HG03097 (cell line): ENCODE results near the gene GLT1D1.

ENCODE experiments used
- ATAC-seq: cut with Tn5 transposase; IDR thresholded peaks from one replicate; pipeline ENCODE4 v1.9.1; 2021; ENCODE audit not compliant: unreplicated experiment, low FRiP score

Gene GLT1D1

DNA sequence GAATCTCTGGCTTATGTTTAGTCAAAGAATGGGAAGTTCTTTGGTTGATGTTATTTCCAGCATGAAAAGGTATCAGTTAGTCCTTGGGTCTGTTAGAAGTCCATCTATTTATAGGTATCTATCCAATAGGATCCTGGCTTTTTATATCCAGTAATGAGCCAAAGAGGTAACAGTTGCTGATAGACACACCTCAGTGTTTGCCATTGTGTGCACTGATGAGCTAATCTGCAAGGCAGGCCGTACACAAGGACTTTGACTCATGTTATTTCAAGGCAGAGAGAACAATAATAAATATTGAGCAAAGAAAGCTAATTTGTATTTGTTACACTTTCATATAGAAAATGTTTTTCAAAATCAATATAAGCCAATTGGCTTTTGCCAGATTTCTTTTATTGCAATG lies 56.4 kb downstream of the GLT1D1 start:
- no peak for ATAC-seq

DNA sequence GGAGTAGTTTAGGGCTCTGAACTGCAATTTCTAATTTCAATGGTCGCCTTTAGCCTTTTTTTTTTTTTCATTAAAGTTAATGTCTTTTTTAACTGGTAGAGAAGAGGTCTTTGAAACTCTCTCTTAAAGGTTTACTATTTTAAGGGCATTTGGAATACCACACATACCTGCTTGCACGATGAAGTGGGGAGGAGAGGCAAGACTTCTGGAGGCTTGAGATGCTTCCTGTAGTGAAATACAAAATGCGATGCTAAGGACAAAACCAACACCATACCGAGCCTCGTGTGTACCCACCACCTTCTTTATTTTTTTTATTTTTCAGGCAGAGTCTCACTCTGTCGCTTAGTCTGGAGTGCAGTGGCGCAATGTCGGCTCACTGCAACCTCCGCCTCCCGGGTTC lies 57.4 kb downstream of the GLT1D1 start:
- no peak for ATAC-seq

DNA sequence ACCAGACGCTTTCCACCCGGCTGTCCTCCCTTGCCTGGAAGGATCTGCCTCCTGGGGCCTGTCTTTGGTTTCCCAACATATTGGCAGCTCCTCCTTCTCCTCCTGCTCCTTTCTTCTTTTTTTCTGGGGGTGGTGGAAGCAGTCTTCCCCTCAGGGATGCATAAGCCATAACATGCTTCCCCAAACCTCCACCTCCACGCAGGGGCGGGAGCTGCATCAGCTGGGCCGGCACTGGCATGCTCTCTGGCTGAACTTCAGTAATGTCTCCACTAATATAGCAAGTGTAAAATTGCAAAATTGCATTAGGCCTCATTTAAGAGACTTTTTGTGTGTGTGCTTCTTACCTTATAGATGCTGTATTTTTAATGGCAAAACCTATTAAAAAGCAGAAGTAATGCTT lies 58.6 kb downstream of the GLT1D1 start:
- no peak for ATAC-seq

DNA sequence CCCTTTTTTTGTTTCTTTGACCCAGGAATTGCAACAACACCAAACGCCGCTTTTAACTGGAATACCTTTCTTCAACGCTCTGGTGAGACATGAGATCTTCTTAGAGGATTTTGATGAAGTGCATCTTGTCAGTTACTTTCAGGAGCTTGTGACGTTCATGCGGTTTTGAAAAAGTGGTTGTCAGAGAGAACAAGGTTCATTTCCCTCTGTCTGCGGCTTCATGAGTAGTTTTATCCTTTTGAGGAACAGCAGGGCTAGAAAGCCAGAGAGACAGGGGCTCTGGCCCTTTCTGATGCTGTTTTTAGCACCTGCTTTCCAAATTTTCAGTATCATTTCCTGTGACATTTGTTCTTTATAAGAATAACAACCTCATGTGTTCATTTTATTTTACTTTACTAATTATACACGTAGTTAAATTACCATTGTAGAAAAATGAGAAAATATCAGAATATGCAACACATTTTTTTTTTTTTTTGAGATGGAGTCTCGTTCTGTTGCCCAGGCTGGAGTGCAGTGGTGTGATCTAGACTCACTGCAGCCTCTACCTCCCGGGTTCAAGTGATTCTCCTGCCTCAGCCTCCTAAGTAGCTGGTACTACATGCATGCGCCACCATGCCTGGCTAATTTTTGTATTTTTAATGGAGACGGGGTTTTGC lies 61.8 kb downstream of the GLT1D1 start:
- ATAC-seq: peak; percentile 96

DNA sequence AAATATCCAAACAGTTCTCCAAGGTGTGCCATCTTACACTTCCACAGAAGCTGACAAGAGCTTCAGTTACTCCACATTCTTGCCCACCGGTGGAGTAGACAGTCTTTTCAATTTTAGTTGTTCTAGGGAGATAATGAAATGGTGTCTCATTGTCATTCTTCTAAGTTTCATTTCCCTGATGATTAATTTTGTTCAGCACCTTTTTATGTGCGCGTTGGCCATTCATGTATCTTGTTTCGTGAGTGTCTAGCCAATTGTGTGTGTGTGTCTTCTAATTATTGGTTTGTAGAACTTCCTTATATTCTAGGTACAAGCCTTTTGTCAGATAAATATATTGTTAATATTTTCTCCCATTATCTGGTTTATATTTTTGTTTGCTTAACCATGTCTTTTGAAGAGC lies 63.1 kb downstream of the GLT1D1 start:
- ATAC-seq: no peak

DNA sequence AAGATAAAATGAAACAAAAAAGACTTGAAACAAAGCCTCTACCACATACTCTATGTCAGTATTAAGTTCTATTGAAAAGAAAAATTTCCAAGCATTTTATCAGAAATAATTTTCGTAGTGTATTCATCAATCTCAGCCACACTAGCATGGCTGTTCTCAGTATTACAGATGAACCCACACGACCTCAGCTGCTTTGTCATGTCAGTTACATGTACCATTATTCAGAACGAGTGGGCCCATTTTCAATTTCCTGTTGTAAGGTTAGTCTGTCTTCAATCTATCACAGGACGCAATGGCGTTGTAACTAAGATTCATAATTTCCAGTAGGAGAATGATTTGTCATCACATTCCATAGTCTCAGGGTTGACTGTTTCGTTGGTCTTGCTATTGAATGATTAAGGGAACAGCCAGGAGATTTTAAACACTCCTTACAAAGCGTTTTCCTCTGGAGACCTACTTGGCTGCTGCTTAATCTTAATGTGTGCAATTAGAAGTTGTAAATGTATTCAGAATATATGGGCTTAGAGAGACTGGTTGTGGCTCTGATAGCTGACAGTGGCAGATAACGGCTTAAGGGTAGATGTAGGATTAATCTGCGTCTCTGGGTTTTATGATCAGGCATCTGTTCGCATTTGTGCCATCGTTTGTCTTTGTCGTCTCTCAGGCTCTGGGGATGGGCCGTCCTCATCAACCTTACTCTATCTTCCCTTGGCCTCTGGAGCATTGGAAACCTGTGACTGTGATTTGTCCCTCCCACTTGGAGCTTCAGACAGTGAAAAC lies 65.4 kb downstream of the GLT1D1 start:
- no peak for ATAC-seq

DNA sequence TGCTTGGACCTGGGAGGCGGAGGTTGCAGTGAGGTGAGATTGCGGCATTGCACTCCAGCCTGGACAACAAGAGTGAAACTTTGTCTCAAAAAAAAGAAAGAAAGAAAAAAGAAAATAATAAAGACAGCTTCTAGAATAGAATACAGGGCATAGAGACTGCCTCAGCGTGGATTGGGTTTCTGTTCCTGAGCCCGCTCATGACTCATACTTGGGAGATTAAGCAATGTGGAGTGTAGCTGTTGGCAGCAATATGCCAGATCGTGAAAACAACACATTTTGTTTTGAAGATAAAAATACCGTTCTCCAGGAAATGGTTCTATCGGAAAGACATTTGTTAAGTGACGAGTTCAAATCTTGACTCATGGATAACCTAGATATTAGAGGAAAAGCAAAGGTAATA lies 67.2 kb downstream of the GLT1D1 start:
- ATAC-seq: no peak

DNA sequence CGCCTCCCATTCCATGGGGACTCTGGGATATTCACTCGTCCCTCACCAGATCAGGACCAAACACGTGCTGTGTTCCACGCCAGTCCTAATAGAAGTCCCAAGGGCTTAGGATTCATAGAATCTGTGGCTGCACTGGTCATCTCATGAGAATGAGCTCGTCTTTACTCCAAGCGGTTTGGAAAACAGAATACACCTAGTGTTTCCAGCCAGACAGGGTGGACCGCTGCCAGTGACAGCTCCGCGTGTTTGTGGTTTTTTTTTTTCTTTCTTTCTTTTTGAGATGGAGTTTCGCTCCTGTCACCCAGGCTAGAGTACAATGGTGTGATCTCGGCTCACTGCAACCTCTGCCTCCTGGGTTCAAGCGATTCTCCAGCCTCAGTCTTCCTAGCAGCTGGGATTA lies 75.1 kb downstream of the GLT1D1 start:
- ATAC-seq: no peak

DNA sequence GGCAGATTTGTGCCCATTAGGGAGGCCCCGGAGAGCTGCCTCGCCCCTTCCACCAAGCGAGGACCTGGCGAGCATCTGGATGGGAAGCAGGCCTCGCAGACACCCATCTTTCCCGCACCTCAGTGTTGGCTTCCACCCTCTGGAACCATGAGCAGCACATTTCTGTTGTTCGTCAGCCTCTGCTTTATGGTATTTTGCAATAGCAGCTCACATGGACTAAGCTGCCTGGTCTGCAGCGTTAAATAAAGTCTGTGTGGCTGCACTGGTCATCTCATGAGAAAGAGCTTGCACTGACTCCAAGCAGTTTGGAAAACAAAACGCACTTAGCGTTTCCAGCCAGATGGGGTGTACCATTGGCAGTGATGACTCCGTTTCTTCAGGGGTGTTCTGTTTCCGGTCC lies 75.8 kb downstream of the GLT1D1 start:
- ATAC-seq: no peak

DNA sequence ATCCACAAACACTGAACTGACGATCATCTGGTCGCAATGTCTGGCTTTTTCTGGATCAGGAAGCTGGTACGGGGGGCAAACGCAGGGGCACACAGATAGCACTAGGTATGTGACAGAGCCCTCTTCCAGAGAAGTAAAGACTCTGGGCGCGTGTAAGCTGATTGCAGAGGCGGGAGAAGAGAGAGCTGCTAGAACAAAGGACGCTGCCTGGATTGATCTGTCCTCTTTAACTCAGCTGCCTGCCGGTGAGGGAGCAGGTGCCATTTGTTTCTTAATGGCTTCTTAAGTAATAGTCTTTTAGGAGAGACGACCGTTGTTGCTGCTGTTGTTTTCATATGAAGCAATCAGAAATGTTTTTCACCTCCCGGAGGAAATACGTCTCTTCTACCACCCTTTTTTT lies 77.3 kb downstream of the GLT1D1 start:
- no peak for ATAC-seq

DNA sequence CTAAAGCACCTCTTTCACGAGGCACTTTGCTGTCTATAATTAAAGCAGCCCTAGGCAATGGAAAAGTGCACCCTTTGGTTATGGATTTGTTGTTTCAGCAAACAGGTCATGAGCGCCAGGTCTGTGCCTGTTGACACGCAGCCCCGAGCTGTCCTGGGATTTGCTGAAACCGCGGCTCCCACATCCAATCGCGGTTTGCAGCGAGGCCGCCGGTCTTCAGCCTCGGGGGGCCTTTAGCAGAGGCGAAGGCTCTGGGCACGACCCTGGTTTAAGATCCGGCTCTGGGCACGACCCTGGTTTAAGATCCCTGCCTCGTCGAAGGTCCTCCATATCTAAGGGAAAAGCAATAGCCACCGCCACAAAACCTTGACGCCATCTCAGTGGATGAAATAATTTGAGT lies 79.2 kb downstream of the GLT1D1 start:
- ATAC-seq: no peak

DNA sequence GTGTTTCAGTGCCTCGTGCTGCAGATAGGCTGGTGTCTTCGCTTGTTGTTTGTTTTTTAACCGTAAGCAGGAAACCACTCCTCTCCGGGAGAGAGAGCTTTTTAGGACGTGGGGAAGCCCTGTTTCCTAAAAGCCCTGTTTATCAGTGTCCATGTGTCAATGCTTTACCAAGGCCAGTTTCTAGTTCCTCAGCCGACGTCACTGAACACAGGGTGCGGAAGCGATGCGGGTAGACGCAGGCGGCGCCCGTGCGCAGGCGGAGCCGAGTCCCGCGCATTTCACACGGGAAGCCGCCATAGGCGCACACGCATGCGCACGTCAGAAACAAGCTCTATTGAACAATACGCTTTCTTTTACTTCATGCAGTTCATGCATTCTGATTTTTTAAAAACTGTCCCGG lies 79.8 kb downstream of the GLT1D1 start:
- ATAC-seq: no peak

DNA sequence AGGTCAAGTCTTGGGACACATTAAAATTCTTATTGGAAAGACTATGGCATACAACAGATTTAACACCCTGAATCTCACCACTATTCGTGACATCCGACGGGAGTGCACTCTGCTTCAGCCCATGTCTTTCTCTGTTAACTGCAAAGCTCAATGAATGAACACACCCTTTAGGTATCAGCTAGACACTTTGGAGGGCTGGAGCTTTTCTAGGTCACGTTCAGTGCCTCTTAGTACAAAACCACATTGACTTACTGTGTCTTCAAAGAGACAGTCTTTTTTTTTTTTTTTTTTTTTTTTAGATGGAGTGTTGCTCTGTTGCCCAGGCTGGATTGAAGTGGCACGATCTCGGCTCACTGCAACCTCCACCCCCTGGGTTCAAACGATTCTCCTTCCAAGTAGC lies 80.6 kb downstream of the GLT1D1 start:
- no peak for ATAC-seq

DNA sequence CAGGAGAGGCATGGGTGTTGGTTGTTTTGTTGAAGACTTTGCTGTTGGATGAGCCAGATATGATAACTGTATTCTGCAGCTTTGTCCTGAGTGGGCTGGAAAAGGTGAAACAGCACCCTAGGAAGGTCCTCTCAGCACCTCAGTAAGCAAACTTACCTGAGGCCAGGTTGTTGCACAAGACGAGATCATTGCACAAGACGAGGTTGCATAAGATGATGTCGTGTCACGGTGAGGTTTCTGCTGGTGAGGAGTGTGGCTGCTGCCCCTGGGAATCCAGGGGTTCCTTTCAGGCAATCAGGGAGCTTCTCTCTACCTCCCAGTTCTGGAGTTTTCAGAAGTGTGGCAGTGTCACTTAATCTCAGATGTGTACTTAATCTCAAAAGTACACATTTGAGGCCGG lies 85.6 kb downstream of the GLT1D1 start:
- no peak for ATAC-seq

DNA sequence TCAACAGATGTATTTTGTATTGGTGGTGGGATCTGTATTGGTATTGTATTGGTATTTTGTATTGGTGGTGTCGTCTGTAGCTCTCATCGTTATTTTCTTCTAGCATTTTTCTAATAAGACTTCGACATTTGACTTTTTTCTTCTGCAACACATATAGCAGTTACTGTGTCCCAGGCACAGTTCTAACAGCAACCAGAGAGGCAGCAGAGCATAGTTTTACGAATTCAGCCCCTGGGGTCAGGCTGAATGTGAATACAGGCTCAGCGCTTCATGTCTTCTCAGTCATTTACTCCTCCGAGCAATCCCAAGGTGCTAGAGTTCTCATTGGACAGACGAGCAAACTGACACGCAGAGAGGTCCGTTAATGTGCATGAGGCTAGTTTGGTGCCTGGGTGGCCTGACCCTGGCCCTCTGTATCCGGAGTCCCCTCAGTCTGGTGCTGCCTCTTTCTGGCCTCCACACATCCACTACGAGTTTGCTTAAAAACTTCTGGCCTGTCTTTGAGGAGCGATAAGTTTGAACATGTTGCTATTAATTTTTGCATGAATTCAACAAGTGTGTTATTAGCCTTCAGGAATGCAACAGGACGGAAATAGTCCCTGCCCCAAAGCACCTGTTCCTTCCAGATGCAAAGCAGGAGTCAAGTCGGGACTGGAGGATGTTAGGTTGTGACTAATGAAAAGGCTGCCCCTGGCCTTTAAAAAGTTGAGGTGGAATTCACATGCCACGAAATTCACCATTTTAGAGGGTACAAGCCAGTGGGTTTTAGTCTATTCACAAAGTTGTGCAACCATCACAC lies 87.0 kb downstream of the GLT1D1 start:
- no peak for ATAC-seq

DNA sequence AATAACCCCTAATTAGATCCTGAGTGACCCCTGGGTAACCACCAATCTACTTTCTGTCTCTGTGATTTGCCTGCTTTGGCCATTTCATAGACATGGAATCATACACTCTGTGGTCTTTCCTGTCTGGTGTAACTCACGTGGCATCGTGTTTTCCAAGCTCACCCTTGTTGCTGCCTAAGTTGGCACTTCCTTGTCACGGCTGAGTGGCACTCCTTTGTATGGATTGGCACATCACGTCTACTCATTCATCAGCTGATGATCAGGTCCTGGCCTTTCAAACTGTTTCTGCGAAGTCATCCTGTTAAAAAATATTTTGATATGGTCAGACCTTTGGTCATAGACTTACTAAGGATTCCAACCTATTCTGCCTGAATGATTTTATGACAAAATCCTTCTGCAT lies 87.7 kb downstream of the GLT1D1 start:
- no peak for ATAC-seq

DNA sequence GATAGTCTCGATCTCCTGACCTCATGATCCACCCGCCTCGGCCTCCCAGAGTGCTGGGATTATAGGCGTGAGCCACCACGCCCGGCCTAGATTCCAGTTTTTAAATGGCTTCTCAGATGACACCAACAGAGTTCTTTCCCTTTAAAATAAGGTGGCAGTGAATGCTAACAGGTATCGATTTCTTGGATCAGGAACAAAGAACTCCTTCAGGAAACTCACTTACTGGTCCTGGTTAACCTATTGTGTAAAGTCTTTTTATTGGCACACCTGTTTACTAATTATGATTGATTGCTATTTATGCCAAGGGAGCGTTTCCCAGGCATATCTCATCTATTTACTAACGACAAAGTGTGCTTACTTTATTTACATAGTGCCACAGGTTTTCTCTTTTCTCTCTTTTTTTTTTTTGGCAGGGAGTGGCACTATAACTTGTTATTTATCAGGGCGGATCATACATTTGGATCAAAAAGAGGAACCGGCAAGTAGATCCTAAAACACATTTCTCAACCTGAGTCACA lies 89.7 kb downstream of the GLT1D1 start:
- no peak for ATAC-seq

DNA sequence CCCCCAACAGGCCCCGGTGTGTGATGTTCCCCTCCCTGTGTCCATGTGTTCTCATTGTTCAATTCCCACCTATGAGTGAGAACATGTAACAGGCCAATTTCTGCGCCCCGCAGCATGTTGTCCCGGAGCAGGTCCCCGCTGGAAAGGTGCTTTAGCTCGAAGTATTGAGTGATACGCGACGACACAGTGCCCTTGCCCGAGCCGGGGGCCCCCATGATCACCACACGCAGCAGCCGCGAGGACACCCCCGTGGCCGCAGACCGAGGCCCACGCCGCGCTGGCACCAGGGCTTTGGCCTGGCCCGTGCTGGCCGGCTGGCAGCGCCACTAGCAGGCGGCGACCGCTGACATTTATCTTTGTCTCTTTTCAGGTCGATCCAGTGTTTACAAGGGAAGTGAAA lies 91.7 kb downstream of the GLT1D1 start:
- no peak for ATAC-seq

DNA sequence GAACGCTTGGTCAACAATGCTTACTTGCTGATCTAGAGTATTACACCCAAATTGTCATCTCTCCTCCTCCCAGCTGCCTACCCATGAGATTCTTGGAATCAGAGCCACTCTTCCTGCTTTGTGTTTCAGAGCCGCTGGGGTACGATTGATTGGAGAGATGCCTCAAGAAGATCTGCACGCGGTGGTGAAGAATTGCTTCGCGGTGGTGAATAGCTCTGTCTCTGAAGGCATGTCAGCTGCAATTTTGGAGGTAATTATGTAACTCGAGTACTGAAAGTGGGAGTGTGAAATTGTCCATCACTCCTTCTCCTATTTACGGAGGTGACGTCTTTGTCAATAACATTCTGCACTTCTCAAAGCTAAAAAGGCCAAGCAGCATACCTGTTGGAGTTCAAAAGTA lies 93.9 kb downstream of the GLT1D1 start:
- ATAC-seq: no peak

DNA sequence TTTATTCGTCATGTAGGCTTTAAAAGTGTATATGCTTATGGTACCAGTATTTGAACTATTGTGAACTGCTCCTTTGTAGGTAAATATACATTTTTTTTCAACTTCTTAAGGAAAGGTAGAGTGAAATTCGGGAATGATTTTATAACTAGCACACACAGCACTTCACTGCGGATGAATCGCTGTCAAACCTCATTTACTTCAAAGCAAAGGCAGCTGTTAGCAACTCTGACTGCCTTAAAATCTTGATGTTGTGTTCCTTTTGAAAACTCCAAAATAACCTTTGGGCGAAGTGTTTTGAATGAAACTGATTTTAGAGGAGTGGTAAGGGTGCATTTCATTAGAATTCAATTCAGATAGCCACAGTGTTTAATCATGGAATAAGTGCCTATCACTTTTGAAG lies 95.8 kb downstream of the GLT1D1 start:
- no peak for ATAC-seq

DNA sequence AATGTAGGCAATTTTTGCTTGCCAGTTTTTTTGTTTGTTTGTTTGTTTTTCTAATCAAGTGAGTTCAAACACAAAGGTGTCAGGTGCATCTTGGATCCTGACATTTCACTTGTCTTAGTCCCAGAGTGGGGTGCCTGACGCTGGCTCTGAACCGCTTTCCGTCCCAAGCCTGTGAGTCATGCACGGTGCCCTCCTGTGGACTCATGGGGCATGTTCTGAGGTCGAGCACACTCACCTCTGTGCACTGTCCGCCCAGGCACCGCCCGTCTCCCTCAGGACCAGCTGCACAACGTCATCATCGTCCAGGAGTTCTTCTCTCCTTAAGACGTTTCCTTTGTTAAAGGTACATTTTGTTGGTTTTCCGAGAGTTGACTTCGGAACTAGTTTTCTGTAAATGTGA lies 98.2 kb downstream of the GLT1D1 start:
- no peak for ATAC-seq
